Naive thymus-derived CD4-positive, alpha-beta T cell (primary cell): ENCODE results near the gene GCLM. TPM values are rescaled to one million over a fixed set of nuclear protein-coding genes. Genes with fewer than 3 reads are reported as not detected.

Experiments used
- ATAC-seq: fragments of 150-1000 bp; cut with Tn5 transposase; 2 replicates; pipeline ENCODE4 v1.10.0; 2021; ENCODE audit warnings: mild to moderate bottlenecking, moderate library complexity
- CTCF ChIA-PET: fragments of 350-600 bp; sonication (Branson Sonifier 250); formaldehyde crosslinking; loops from one replicate; lab custom pipeline; 2021; ENCODE audit warnings: antibody characterized with exemption; lab: Charles Lee
- POLR2A ChIA-PET: fragments of 350-600 bp; sonication (Branson Sonifier 250); formaldehyde crosslinking; loops from one replicate; lab custom pipeline; 2021; ENCODE audit warnings: antibody characterized with exemption, inconsistent platforms; lab: Charles Lee
- DNase-seq, 9 donors: peaks; one replicate each; pipeline versions ENCODE4 v3.0.0 to v3.0.0-alpha.2; 2020 to 2022; ENCODE audit warnings: mixed read lengths in 1 of 9
- H3K27ac ChIP-seq: one replicate; pipeline ENCODE4 v1.7.0; 2013; ENCODE audit warnings: mild to moderate bottlenecking, low read depth, low read length, moderate library complexity
- H3K27me3 ChIP-seq, 2 donors: one replicate each; pipeline ENCODE4 v1.7.0; 2013; ENCODE audit warnings: low read length in 2 of 2, mild to moderate bottlenecking in 2 of 2, moderate library complexity in 2 of 2; ENCODE audit not compliant: control insufficient read depth in 2 of 2, insufficient read depth in 2 of 2
- H3K36me3 ChIP-seq, 3 experiments: 1 replicate in 2 of 3; 2 replicates in 1 of 3; pipeline ENCODE4 v1.7.0; 2013; ENCODE audit warnings: low read length in 3 of 3, mild to moderate bottlenecking in 3 of 3, moderate library complexity in 1 of 3; ENCODE audit not compliant: insufficient read depth in 3 of 3, control insufficient read depth in 2 of 3
- H3K4me1 ChIP-seq, 2 donors: one replicate each; pipeline ENCODE4 v1.7.0; 2013; ENCODE audit warnings: low read length in 2 of 2, mild to moderate bottlenecking in 2 of 2, moderate library complexity in 1 of 2; ENCODE audit not compliant: control insufficient read depth in 2 of 2, insufficient read depth in 2 of 2
- H3K4me3 ChIP-seq: 2 replicates; pipeline ENCODE4 v1.7.0; 2013; ENCODE audit warnings: mild to moderate bottlenecking, low read length
- H3K9me3 ChIP-seq, 3 experiments: 1 replicate in 2 of 3; 2 replicates in 1 of 3; pipeline ENCODE4 v1.7.0; 2013; ENCODE audit warnings: low read length in 3 of 3; ENCODE audit not compliant: control insufficient read depth in 2 of 3
- H3K27ac Mint-ChIP-seq, 9 donors: one replicate each; pipeline ENCODE4 v1.8.0; 2020 to 2022; ENCODE audit warnings: mixed read lengths in 9 of 9, mild to moderate bottlenecking in 8 of 9, moderate library complexity in 5 of 9, inconsistent platforms in 2 of 9
- H3K27me3 Mint-ChIP-seq, 5 donors: one replicate each; pipeline ENCODE4 v1.8.0; 2021 to 2022; ENCODE audit warnings: mixed read lengths in 5 of 5, mild to moderate bottlenecking in 1 of 5
- H3K36me3 Mint-ChIP-seq, 5 donors: one replicate each; pipeline ENCODE4 v1.8.0; 2020 to 2022; ENCODE audit warnings: mixed read lengths in 5 of 5, mild to moderate bottlenecking in 3 of 5, inconsistent platforms in 1 of 5
- H3K4me1 Mint-ChIP-seq, 7 donors: one replicate each; pipeline ENCODE4 v1.8.0; 2020 to 2022; ENCODE audit warnings: mixed read lengths in 7 of 7, mild to moderate bottlenecking in 3 of 7, inconsistent platforms in 1 of 7
- H3K4me3 Mint-ChIP-seq, 10 donors: one replicate each; pipeline ENCODE4 v1.8.0; 2020 to 2022; ENCODE audit warnings: mild to moderate bottlenecking in 10 of 10, mixed read lengths in 10 of 10, moderate library complexity in 6 of 10, inconsistent platforms in 2 of 10
- H3K9me3 Mint-ChIP-seq, 11 donors: one replicate each; pipeline ENCODE4 v1.8.0; 2020 to 2022; ENCODE audit warnings: mixed read lengths in 11 of 11, mild to moderate bottlenecking in 4 of 11, inconsistent platforms in 1 of 11, moderate library complexity in 1 of 11
- intact Hi-C, 2 donors: fragments of 100-400 bp; cut with micrococcal nuclease; formaldehyde crosslinking; loops; one replicate each; pipeline ENCODE4 v1.15.1; 2023
- polyA plus RNA-seq, 2 donors: library from polyadenylated mRNA; unstranded; fragments of 300-500 nt; fragmentation: Illumina TruSeq; gene quantifications; one replicate each; pipeline ENCODE4 v1.2.3, GENCODE V29; 2021
- total RNA-seq, 6 experiments: library from RNA in 5 of 6; stranded (reverse) in 5 of 6; gene quantifications; 1 replicate in 5 of 6; 2 replicates in 1 of 6; pipeline ENCODE4 v1.2.3 and lab custom pipeline; 2021 to 2026

Gene GCLM
- total and polyA plus RNA-seq, 7 experiments from 2014 or later, result 6.4 to 23.8 (median 11.5) TPM

DNA sequence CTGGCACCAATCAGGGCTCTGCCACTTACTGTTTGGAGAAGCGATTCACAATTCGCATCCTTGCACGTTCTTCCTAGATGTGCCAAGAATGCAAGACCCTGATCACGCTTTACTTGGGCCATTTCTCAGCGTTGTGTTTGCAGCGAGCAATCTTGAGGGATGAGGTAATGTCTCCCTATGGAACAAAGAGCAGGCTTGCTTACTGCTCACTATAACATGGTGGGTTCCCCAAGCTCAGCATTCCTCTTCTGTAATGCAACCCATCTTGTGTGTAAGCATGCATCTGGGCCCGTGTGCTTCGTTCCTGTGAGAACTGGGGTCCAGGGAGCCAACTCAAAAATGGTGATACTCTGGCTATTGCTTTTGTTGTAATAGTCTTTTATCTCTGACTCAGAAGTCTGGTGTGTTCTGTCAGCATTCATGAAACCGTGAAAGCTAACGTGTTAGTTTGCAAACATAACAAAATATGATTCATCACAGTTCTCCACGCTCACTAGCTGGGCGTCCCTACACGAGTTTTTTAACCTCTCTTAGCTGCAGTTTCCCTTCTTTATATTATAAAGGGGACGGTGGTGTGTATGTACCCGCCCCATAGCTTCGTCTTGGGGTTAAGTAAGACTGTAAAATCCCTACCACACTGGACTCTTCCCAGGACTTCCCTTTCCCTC, 63.6 kb downstream of the GCLM start:
- intact Hi-C loops, result loop anchor here (1.0 to 10.0 kb wide), 16 partner anchors 29 to 1361 kb away; partner anchors contain the start of genes RPL5 (in 2 of the 2), ABCD3 (in 1 of the 2), ALG14 (in 1 of the 2) and CCDC18 (in 1 of the 2)
- no peaks in the 10 kb centered on the region for H3K9me3 ChIP-seq
- H3K27me3 Mint-ChIP-seq, result peaks cover 0 to 13% (median 0%) of the 10 kb centered on the region in 5 donors
- H3K36me3 Mint-ChIP-seq, result peaks cover 0 to 7% (median 0%) of the 10 kb centered on the region in 5 donors
- ATAC-seq (peak; percentile 22), DNase-seq (peak in 1 of 9 donors; percentile 62)
- H3K27ac Mint-ChIP-seq, result peak overlapping the region; percentile 86 to 100 (median 96)
- H3K4me3 ChIP-seq, result peak overlapping the region; percentile 90
- H3K36me3 ChIP-seq, result no peaks in the 10 kb centered on the region
- H3K27ac ChIP-seq, result peak overlapping the region; percentile 88
- ChIA-PET POLR2A (interaction anchor here (0.7 to 3.6 kb wide), 18 partner anchors 10 to 1227 kb away, joined by 3 to 51 read pairs (median 6); partner anchors contain the start of genes ABCD3, ALG14, DNTTIP2 and DR1), CTCF (interaction anchor here (0.7 to 2.9 kb wide), 6 partner anchors 34 to 541 kb away, joined by 3 to 19 read pairs (median 6); partner anchors contain the start of genes DNTTIP2 and GCLM)
- peaks cover 4 to 16% of the 10 kb centered on the region in 2 donors for H3K4me1 ChIP-seq
- peaks cover 0 to 19% (median 0%) of the 10 kb centered on the region in 11 donors for H3K9me3 Mint-ChIP-seq
- peaks cover 15 to 36% (median 24%) of the 10 kb centered on the region in 7 donors for H3K4me1 Mint-ChIP-seq
- H3K27me3 ChIP-seq, result no peaks in the 10 kb centered on the region
- H3K4me3 Mint-ChIP-seq, result peak overlapping the region; percentile 86 to 97 (median 91)

DNA sequence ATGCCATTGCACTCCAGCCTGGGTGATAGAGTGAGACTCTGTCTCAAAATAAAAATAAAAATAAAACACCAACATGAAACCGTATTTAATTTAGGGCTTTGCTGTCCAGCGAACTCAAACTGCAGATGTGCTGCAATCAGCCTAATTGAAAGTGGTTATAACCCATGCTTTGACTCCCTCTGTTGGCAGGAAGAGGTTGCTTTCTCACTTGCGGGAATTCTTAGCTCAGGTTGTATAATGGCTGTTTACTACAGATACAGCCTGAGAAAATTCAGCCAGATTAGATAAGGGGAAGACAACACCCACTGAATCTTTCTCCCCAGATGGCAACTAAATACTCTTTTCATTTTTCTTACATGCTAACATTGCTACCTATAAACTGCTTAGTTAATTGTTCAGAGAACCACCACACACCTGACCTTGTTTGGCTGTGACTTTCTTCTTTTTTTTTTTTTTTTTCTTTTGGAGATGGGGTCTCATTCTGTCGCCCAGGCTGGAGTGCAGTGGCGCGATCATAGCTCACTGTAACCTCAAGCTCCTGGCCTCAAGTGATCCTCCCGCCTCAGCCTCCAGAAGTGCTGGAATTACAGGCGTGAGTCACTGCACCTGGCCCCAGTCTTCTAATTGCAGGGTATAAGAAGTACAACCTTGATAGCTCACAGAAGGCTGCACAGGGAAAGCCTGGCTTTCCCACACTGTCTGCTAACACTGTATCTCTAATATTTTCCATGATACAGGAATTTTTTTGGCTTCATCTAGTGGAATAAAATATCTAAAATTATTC, 64.8 kb downstream of the GCLM start:
- DNase-seq (peak in 7 of 9 donors; percentile 54 to 76 (median 65)), ATAC-seq (peak; percentile 24)
- H3K36me3 Mint-ChIP-seq, result peaks cover 0 to 7% (median 0%) of the 10 kb centered on the region in 5 donors

GRCh38 chr1:93842750-93843500, 66.3 kb downstream of the GCLM start:
- Mint-ChIP-seq H3K4me3 (no peak overlapping the region), H3K36me3 (peaks cover 0 to 7% (median 0%) of the 10 kb centered on the region in 5 donors), H3K27ac (peak overlapping the region in 4 of 9 donors; percentile 40 to 99 (median 60)), H3K9me3 (peaks cover 0 to 14% (median 0%) of the 10 kb centered on the region in 11 donors), H3K4me1 (peaks cover 9 to 26% (median 18%) of the 10 kb centered on the region in 7 donors), H3K27me3 (peaks cover 0 to 10% (median 0%) of the 10 kb centered on the region in 5 donors)
- Histone ChIP-seq H3K4me3 (no peak overlapping the region), H3K27ac (no peak overlapping the region), H3K9me3 (no peaks in the 10 kb centered on the region), H3K27me3 (no peaks in the 10 kb centered on the region), H3K36me3 (no peaks in the 10 kb centered on the region), H3K4me1 (peaks cover 4 to 16% of the 10 kb centered on the region in 2 donors)
- no peak for ATAC-seq
- ChIA-PET CTCF (interaction anchor here (0.8 to 3.7 kb wide), 5 partner anchors 30 to 538 kb away, joined by 4 to 59 read pairs (median 8); no protein-coding TSS in a partner anchor), POLR2A (interaction anchor here (0.6 kb wide), 1 partner anchor 18 kb away, joined by 3 read pairs; no protein-coding TSS in a partner anchor)
- DNase-seq, result no peak
- intact Hi-C loops, result loop anchor here (5.0 to 10.0 kb wide), 3 partner anchors 541 to 1358 kb away; partner anchors contain the start of gene GFI1 (in 1 of the 2)

More for the DNA sequence above, 64.8 kb downstream of the GCLM start:
- no peaks in the 10 kb centered on the region for H3K9me3 ChIP-seq
- H3K27ac ChIP-seq, result no peak overlapping the region
- peak overlapping the region in 8 of 9 donors; percentile 23 to 99 (median 78) for H3K27ac Mint-ChIP-seq
- no peaks in the 10 kb centered on the region for H3K36me3 ChIP-seq
- peaks cover 0 to 16% (median 0%) of the 10 kb centered on the region in 11 donors for H3K9me3 Mint-ChIP-seq
- intact Hi-C loops, result loop anchor here (1.0 to 10.0 kb wide), 10 partner anchors 30 to 1360 kb away; partner anchors contain the start of genes GFI1 (in 1 of the 2) and RPL5 (in 1 of the 2)
- ChIA-PET CTCF (interaction anchor here (0.6 to 3.7 kb wide), 15 partner anchors 11 to 550 kb away, joined by 3 to 59 read pairs (median 4); partner anchors contain the start of gene GCLM), POLR2A (interaction anchor here (0.6 to 3.6 kb wide), 8 partner anchors 29 to 1271 kb away, joined by 3 to 51 read pairs (median 4); partner anchors contain the start of genes DNTTIP2 and GCLM)
- peaks cover 9 to 32% (median 20%) of the 10 kb centered on the region in 7 donors for H3K4me1 Mint-ChIP-seq
- no peak overlapping the region for H3K4me3 ChIP-seq
- no peaks in the 10 kb centered on the region for H3K27me3 ChIP-seq
- H3K4me3 Mint-ChIP-seq, result peak overlapping the region in 9 of 10 donors; percentile 8 to 93 (median 39)
- peaks cover 0 to 13% (median 0%) of the 10 kb centered on the region in 5 donors for H3K27me3 Mint-ChIP-seq
- H3K4me1 ChIP-seq, result peaks cover 4 to 16% of the 10 kb centered on the region in 2 donors

DNA sequence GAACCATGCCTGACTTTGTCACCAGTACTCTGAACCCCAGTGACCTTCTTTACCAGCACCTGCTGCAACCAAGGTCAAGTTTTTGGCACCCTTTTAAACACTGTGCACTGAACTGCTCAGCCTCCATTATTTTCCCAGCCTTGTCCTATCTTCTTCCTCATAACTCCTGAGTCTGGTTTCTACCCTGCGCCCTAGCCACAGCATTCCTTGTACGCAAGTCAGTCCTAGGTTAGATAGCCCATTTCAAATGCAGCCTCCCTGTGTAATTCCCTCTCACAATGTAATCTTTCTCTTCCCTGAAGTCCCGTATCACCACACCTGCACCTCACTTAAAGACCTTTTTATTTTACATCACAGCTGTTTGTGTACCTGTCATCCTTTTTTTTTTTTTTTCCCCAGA, 67.5 kb downstream of the GCLM start:
- CTCF ChIA-PET, result interaction anchor here (0.6 to 3.7 kb wide), 5 partner anchors 9 to 212 kb away, joined by 3 to 59 read pairs (median 3); no protein-coding TSS in a partner anchor
- Histone ChIP-seq H3K27ac (no peak overlapping the region), H3K36me3 (no peaks in the 10 kb centered on the region), H3K4me3 (no peak overlapping the region), H3K9me3 (no peaks in the 10 kb centered on the region), H3K4me1 (peaks cover 4 to 16% of the 10 kb centered on the region in 2 donors), H3K27me3 (no peaks in the 10 kb centered on the region)
- peaks cover 12 to 19% (median 17%) of the 10 kb centered on the region in 7 donors for H3K4me1 Mint-ChIP-seq
- intact Hi-C loops, result loop anchor here (5.0 to 10.0 kb wide), 3 partner anchors 539 to 1357 kb away; partner anchors contain the start of gene GFI1 (in 1 of the 2)
- H3K9me3 Mint-ChIP-seq, result peaks cover 0 to 7% (median 0%) of the 10 kb centered on the region in 11 donors
- H3K4me3 Mint-ChIP-seq, result no peak overlapping the region
- POLR2A ChIA-PET, result no interaction called here
- ATAC-seq (no peak), DNase-seq (no peak)
- peaks cover 0 to 4% (median 0%) of the 10 kb centered on the region in 5 donors for H3K36me3 Mint-ChIP-seq
- peak overlapping the region in 3 of 9 donors; percentile 39 to 71 (median 40) for H3K27ac Mint-ChIP-seq
- H3K27me3 Mint-ChIP-seq, result peaks cover 0 to 5% (median 0%) of the 10 kb centered on the region in 5 donors

GRCh38 chr1:93840956-93841482, 68.2 kb downstream of the GCLM start:
- ChIA-PET POLR2A (interaction anchor here (0.8 kb wide), 1 partner anchor 212 kb away, joined by 3 read pairs; no protein-coding TSS in a partner anchor), CTCF (interaction anchor here (0.8 kb wide), 1 partner anchor 212 kb away, joined by 5 read pairs; no protein-coding TSS in a partner anchor)
- Mint-ChIP-seq H3K27me3 (peaks cover 0 to 5% (median 0%) of the 10 kb centered on the region in 5 donors), H3K27ac (no peak overlapping the region), H3K36me3 (peaks cover 0 to 4% (median 0%) of the 10 kb centered on the region in 5 donors), H3K4me1 (peaks cover 12 to 18% (median 17%) of the 10 kb centered on the region in 7 donors), H3K9me3 (peaks cover 0 to 3% (median 0%) of the 10 kb centered on the region in 11 donors), H3K4me3 (no peak overlapping the region)
- Histone ChIP-seq H3K9me3 (no peaks in the 10 kb centered on the region), H3K4me3 (no peak overlapping the region), H3K4me1 (peaks cover 4 to 16% of the 10 kb centered on the region in 2 donors), H3K27ac (no peak overlapping the region), H3K27me3 (no peaks in the 10 kb centered on the region), H3K36me3 (no peaks in the 10 kb centered on the region)
- DNase-seq, result no peak
- no peak for ATAC-seq
- intact Hi-C loops, result loop anchor here (5.0 to 10.0 kb wide), 3 partner anchors 539 to 1356 kb away; partner anchors contain the start of gene GFI1 (in 1 of the 2)
